AG20443 (cell line): ENCODE measurements around the gene CCNL2.

Source experiments
- DNase-seq: peaks from one replicate; pipeline ENCODE4 v3.0.0; 2012; ENCODE audit warnings: low spot score, mixed read lengths

Gene CCNL2

DNA sequence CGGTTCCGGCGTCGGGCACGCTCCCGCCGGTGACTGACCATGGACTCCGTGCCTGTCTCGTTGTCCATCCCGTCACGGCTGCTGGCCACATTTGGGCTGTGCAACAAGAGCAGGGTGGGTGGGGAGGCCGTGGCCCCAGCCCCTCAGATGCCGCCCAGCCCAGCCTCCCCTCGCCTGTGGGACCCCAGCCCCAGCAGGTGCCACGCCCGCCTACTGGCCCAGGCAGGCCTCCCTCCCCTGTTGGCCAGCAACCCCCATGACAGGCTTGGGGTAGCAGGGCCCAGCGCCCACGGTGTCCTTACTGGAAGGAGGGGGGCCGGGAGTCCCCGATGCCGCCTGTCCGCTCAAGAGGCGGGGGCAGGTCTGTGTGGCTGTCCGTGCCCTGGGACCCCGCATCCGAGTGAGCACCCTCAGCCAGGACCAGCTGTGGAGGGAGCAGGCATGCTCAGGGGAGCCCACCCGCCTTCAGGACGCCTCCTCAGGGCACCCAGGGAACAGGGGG lies 57.0 kb downstream of the CCNL2 start:
- no peak for DNase-seq

DNA sequence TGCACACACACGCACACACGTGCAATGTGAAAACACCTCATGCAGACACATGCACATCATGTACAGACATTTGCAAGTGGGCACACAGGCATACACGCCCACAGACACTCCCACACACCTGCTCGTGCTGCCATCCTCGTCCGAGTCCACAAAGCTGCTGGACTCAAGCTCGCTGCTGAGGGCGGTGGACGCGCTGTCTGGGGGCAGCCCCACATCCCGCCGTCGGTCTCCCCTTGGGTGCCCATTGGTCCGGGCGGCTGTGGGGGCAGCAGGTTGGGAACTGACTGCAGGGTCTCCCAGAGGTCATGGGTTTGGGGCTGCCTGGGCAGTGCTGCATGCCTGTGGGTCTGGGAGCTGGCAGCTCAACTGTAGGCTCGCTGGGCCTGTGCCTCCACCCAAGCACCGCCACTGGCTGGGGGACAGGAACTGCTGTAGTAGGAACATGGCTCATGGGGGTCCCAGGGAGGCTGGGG lies 57.5 kb downstream of the CCNL2 start:
- no peak for DNase-seq

DNA sequence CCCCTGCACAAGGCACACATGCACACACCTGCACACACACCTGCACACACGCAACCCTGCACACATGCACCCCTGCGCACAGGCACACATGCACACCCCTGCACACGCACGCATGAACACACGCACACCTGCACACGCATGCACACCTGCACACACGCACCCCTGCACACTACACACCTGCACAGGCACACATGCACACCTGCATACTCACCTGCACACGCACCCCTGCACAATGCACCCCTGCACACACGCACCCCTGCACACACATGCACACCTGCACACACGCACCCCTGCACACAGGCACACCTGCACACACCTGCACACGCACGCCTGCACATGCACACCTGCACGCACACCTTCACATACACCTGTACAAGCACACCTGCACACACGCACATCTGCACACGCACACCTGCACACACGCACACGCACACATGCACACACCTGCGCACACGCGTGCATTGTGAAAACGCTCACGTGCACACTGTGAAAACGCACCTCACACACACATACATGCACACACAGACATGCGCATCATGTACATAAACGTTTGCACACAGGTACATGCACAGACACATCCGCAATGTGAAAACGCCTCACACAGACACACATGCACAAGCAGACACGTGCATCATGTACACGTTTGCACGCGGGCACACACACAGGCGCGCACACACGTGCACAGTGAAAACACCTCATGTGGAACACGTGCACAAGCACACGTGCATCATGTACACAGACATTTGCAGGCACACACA lies 58.2 kb downstream of the CCNL2 start:
- no peak for DNase-seq

DNA sequence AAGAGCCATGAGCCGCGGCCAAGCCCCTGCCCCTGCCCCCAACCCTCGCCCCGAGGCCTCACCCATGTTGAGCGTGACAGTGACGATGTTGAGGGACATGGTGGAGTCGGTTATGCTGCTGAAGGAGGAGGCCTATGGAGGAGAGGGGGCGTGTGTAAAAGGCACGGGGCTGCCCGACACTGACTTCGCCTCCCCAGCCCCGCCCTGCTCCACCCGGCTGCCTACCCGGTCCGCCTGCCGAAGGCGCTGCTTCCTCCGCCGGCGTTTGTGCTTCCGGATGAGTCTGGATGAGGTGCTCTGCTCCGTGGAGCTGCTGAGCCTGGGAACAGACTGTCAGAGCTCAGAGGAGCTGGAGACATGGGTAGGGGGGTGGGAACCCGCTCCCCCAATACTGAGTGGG lies 59.0 kb downstream of the CCNL2 start:
- no peak for DNase-seq

DNA sequence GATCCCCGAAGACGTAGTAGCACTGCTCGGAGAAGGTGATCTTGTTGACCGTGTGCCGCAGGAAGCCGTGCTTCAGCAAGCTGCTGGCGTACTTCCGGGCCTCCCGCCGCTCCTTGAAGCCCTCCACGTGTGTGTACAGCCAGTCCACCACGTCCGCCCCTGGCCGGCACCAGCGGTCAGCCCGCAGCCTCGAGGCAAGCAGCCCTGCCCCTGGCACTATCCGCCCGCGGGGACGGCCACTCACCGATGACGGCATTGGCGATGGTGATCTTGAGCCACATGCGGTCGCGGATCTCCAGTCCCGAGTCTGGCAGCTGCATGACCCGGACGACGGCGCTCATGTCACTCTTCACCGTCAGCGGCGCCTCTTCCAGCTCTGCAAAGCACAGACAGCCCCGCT lies 60.9 kb downstream of the CCNL2 start:
- DNase-seq = no peak

DNA sequence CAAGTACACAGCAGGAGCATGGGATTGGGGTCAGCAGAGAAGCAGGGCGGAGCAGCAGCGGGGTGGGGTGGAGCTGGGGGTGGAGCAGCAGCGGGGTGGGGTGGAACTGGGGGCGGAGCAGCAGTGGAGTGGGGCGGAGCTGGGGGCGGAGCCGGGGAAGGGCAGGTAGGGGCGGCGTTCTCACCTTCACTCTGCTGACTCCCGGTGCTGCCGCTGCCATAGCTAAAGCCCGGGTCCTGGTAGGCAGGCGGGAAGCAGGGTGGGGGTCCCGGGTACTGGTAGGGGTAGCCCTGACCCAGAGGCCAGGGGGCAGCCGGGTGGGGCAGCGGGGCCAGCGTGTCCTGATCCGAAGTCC lies 61.4 kb downstream of the CCNL2 start:
- peak; percentile 48 for DNase-seq

DNA sequence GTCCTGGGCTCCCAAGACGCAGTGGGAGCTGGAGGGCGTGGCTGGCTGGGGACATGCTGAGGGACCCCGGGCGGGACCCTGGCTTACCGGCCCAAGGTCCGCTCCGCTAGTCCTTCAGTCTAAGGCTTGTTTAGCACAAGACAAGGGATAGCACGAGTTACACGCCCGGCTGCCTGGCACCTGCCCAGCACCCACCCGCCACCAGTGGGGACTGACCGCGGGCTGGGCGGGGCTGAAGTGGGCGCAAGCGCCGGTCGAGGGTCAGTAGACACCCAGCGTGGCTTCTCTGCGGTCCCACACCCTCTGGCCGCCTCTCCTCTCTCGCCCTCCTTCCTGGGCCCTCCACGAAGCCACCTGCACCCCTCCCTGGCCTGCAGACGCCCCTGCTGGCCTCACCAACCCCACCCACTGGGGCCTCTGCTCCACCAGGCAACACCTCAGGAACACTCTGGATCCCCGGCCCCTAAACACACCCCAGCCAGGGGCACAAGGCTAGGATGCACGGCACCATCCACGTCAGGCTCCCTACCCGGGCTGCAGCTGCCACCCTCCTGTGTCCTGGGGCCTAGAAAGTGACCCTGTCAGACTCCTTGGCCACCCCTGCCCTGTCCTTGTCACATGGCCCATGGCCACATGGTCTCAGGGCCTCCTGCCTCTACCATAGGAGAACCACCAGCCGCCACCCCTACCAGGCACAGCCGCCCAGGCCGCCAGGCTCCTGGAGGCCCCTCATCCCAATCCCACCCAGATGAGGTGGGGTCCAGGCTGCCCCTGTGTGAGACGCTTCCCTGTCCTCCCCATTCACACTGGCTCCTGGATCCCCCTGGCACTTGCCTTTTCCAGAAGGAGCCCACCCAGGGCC lies 62.0 kb downstream of the CCNL2 start:
- DNase-seq = no peak

DNA sequence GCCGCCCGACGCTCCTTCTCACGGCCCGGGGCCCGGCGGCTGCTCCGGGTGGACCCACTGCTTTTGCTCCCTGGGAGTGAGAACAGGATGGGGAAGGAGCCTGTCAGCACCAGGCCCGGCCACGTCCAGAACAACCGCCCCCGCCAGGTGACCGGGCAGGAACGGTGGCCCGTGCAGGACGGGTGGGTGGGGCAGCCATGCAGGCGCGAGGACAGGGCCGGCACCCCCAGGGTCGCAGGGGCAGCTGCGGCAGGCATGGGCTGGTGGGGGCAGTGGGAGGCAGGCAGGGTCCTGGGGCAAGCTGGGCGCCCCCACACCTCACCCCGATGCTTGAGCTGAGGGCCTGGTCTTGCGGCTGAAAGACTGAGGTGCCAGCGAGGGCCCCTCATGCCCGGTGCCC lies 62.7 kb downstream of the CCNL2 start:
- no peak for DNase-seq

DNA sequence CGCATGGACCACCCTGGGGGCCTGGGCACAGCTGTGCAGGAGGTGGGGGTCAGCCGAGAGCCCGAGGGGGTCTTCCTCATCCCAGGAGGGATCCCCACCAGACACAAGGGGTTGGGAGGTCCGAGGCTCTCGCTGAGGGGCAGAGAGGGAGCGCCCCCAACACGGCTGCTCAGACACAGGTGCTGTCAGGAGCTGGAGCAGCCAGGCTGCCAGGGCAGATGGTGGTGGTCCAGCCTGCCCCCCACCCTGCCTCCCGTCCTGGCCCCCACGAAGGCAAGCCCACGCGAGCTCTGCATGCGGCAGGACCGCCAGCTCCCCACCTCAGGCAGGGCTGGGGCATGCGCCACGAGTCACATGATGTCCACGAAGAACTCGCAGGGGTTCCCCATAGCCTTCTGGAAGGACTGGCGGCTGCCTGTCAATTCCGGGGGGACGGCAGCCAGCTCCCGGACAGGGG lies 63.3 kb downstream of the CCNL2 start:
- DNase-seq = no peak
